GM18508 (cell line): ENCODE results near the gene ZNF813.
"Not testable (repeated sequence)": the region's sequence is repeated elsewhere in the genome, so short reads cannot be mapped to it uniquely, and the experiment has no call there.

Source experiments
- ATAC-seq: cut with Tn5 transposase; IDR thresholded peaks from one replicate; pipeline ENCODE4 v1.9.1; 2021; ENCODE audit warnings: moderate number of reproducible peaks; ENCODE audit not compliant: insufficient read depth, unreplicated experiment

Gene ZNF813

GRCh38 chr19:53475470-53475869 is 7.9 kb downstream of the ZNF813 start:
- not testable (repeated sequence) for ATAC-seq

DNA sequence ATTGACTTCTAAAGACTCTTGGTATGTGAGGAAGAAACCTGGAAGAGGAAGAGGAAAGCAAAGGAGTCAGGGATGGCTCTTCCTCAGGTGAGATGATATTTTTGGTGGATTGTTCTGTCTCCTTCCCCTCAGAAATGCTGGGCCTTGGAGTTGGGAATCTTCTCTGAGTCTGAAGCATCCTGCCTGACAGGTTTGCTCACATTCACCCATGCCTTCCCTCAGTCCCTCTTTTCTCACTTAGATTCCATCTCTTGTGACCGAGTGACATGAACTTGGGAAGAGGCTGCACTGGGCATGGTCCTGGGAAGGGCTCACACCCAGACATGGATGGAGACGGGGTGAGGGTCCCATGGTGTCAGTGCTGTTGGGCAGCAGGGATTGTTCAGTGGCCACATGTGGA is 16.2 kb downstream of the ZNF813 start:
- ATAC-seq: not testable (repeated sequence)

DNA sequence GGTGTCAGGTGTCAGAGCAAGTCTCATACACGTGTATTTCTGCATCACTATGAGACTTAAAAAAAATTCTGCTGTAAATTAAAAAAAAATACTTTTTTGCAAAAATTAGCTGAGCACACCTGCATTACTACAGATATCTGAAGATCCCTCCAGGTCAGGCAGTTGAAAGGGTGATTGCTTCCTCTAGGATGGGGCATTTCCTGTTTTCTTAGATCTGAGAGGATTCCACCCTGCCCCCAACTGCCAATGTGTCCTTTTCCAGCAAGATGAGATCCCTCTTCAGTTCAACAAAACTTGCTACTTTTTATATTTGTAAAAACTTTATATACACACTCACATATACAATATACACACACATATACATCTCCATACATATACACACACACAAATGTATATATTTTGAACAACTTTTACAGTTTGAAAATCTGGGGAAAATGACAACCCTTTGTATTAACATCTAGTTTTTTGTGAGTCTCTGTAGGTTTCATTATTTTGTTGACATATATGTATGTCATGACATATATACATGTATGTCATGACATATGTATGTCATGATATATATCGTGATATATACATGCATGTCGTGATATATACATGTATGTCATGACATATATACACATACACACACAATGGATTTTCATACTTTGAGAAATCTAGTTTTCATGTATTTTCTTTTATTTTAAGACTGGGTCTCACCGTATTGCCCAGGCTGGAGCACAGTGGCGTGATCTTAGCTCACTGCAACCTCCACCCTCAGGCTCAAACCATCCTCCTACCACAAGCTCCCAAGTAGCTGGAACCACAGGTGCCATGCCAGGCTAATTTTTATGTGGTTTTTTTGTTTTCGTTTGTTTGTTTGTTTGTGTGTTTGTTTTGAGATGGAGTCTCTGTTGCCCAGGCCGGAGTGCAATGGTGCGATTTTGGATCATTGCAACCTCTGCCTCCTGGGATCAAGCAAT is 17.8 kb downstream of the ZNF813 start:
- no peak for ATAC-seq

DNA sequence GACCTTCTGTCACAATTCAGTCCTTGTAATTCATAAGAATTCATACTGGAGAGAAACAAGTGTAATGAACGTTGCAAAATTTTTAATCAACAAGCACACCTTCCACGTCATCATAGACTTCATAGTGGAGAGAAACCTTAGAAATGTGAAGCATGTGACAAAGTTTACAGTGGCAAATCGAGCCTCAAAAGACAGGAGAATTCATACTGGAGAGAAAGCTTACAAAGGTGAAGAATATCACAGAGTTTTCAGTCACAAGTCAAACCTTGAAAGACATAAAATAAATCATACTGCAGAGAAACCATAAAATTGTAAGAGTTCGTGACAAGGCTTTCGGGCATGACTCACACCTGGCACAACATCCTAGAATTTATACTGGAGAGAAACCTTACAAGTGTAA is 24.6 kb downstream of the ZNF813 start:
- ATAC-seq: no peak

DNA sequence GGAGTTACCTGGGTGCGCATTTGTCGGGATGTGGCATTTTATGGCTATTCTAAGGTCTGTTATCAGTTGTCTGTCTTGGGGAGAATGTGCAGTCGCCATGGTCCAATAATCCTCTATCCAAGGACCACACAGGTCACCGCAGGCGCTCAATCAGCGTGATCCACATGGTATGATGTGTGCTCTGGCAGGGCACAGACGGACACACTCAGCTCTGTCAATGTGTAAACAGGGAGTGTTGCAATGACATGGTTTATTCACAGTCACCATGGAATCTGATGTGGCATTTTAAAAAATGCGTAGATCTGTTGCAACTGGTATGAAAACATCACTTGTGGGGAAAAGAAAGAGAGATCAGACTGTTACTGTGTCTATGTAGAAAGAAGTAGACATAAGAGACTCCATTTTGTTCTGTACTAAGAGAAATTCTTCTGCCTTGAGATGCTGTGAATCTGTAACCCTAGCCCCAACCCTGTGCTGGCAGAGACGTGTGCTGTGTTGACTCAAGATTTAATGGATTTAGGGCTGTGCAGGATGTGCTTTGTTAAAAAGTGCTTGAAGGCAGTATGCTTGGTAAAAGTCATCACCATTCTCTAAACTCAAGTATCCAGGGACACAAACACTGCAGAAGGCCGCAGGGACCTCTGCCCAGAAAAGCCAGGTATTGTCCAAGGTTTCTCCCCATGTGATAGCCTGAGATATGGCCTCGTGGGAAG is 29.9 kb downstream of the ZNF813 start:
- ATAC-seq: not testable (repeated sequence)

GRCh38 chr19:53498024-53498395 is 30.5 kb downstream of the ZNF813 start:
- not testable (repeated sequence) for ATAC-seq

- ATAC-seq: not testable (repeated sequence)
Observed at GRCh38 chr19:53503151-53503550, 35.6 kb downstream of the ZNF813 start.

GRCh38 chr19:53503671-53504364 is 36.3 kb downstream of the ZNF813 start:
- ATAC-seq: not testable (repeated sequence)

DNA sequence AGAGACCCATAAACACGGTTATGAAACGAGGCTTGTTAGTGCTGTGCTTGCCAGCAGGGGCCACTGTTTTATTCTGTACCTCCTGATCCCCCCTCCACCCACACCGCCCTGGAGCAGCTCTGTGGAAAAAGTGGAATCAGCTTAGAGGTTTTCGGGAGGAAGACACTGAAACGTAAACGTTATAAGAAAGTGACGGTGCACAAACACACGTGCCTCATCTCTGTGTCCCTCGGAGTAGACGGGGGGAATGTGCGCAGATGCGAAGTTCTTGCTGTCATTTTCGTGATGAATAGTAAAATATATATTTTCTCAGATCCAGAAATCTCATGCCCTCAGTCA is 36.8 kb downstream of the ZNF813 start:
- not testable (repeated sequence) for ATAC-seq

- no peak for ATAC-seq
Observed at GRCh38 chr19:53504885-53505284, 37.4 kb downstream of the ZNF813 start.

DNA sequence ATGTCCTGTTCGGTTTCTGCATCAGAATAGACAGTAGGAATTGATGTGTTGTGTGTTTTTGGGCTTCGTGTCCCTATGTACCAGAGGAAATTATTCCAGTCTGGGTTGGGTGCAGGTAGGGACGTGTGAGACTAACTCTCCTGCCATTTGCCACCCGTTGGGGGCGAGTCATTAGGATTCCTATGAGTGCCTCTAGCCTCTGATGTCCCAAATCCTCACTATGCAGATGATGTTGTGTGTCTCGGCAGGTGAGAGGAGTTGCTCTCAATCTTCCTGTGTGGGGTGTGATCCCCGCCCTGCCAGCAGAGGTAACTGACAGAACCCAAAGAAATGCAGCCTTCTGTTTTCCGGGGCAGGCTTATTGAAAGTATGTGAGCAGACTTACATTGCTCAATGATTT is 39.2 kb downstream of the ZNF813 start:
- no peak for ATAC-seq

DNA sequence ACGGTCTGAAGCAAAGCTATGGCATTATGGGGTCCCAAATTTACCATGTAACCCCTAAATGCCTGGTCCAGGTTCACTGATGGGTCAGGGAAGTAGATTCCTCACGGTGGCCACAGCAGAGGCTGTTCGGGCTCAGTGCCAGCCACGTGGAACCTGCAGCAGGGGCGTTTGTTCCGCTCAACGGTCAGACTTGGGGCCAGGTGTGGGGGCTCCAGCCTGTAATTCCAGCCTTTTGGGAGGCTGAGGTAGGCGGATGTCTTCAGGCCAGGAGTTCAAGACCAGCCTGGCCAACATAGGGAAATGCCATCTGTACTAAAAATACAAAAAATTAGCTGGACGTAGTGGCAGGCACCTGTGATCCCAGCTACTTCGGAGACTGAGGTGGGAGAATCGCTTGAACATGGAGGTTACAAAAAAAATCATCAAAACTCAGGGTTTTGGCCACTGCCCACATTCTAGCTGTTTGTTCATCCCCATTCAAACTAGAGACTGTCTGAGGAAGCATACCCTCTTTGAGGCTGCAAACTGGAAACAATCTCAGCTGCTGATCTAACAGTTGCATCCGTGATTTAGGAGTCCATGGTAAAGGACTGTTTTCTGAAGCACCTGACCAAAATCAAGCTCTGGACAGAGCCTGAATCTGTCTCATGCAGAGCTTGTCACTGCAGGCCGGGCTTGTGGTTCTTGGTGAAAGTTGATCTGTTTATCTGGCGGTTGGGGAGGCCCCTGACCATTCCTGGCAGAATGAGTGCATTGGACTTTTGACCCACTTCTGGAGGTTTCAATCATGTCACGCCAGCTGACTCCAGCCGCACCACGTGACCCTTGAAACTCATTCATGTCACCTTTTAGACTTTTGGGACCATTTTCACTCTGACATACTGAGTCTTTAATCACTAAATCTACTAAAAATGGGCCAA is 40.2 kb downstream of the ZNF813 start:
- no peak for ATAC-seq

- no peak for ATAC-seq
Observed at GRCh38 chr19:53509443-53509842, 41.9 kb downstream of the ZNF813 start.

DNA sequence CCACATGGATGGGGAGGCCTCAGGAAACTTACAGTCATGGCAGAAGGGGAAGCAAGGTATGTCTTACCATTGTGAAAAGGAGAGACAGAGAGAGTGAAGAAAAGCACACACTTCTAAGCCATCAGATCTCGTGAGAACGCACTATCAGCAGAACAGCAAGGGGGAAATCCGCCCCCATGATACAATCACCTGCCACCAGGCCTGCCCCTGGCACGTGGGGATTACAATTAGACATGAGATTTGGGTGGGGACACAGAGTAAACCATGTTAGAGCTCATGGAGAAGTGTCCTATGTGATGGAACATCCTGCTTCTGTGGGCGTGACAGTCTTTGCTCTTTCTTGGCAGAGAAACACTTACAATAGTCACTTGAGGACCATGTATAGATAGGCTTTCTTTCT is 42.3 kb downstream of the ZNF813 start:
- no peak for ATAC-seq

GRCh38 chr19:53511357-53511756 is 43.8 kb downstream of the ZNF813 start:
- ATAC-seq: no peak

GRCh38 chr19:53511933-53512374 is 44.4 kb downstream of the ZNF813 start:
- no peak for ATAC-seq

GRCh38 chr19:53515047-53515446 is 47.5 kb downstream of the ZNF813 start:
- ATAC-seq: not testable (repeated sequence)

DNA sequence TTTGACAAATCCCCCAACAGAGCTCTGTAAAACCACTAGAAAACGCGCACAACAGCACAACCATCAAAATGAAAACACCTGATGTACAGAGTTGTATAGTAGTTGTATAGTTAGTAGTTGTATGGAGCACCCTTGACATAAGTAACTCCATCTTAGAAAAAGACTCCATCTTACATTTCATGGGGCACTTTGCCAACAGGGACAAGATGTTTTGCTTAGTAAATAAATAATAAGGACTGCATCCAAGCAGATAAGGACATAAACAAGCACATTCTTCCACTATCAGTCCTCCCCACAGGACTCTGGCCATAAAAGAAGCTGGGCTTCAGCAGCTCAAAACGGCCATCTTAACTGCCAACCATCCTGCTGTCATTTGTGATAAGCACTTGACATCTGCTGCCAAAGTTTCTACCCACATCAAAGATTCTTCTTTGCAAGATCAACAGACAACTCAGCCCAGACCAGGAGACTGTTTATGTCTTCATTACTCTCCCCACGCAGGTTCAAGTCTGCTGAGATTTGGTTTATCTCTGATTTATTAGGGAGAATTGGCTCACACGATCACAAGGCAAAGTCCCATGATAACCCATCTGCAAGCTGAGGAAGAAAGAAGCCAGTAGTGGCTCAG is 49.7 kb downstream of the ZNF813 start:
- ATAC-seq: no peak

- no peak for ATAC-seq
Observed at GRCh38 chr19:53518121-53518520, 50.6 kb downstream of the ZNF813 start.
